OCI-LY7 (cell line): ENCODE measurements around the gene SLC25A3. TPM values are rescaled to one million over a fixed set of nuclear protein-coding genes. Genes with fewer than 3 reads are reported as not detected.
A peak's percentile ranks its signal among the peaks of the same experiment; 100 is the strongest.

Experiments used
- BruUV-seq: library from RNA; stranded (reverse); fragments of 400-500 nt; replicated peaks from 2 replicates; lab custom pipeline; 2021; lab: Mats Ljungman, UMichigan
- CTCF ChIA-PET: fragments of 300-600 bp; sonication (Branson Sonifier 250); formaldehyde crosslinking; loops from one replicate; lab custom pipeline; 2022; ENCODE audit warnings: antibody characterized with exemption; ENCODE audit not compliant: unreplicated experiment; lab: Charles Lee
- POLR2A ChIA-PET: fragments of 300-600 bp; sonication (Branson Sonifier 250); formaldehyde crosslinking; loops from one replicate; lab custom pipeline; 2022; ENCODE audit warnings: antibody characterized with exemption; lab: Charles Lee
- DNase-seq: peaks from one replicate; pipeline ENCODE4 v3.0.0-alpha.2; 2015; ENCODE audit warnings: low spot score
- H2AFZ ChIP-seq: fragments of 200-600 bp; sonication (generic), shearing (Covaris generic); 2 replicates; pipeline ENCODE4 v1.6.1; 2014; ENCODE audit warnings: mild to moderate bottlenecking, antibody characterized with exemption, low read length, moderate library complexity
- H3K27ac ChIP-seq: fragments of 200-600 bp; sonication (generic); 2 replicates; pipeline ENCODE4 v1.5.1; 2014; ENCODE audit warnings: mixed run types, low read depth, mild to moderate bottlenecking, moderate library complexity, low read length, inconsistent platforms; ENCODE audit not compliant: poor library complexity, severe bottlenecking
- H3K36me3 ChIP-seq: fragments of 200-600 bp; sonication (generic); 2 replicates; pipeline ENCODE4 v1.6.1; 2014; ENCODE audit warnings: mild to moderate bottlenecking, antibody characterized with exemption, low read length, moderate library complexity, mixed read lengths; ENCODE audit not compliant: insufficient read depth
- H3K4me1 ChIP-seq: fragments of 200-600 bp; sonication (generic); 2 replicates; pipeline ENCODE4 v1.5.1; 2014; ENCODE audit warnings: mild to moderate bottlenecking, low read length; ENCODE audit not compliant: insufficient read depth, poor library complexity, severe bottlenecking
- H3K4me2 ChIP-seq: fragments of 200-600 bp; sonication (generic); 2 replicates; pipeline ENCODE4 v1.6.1; 2014; ENCODE audit warnings: mild to moderate bottlenecking, low read length
- H3K4me3 ChIP-seq: fragments of 200-600 bp; sonication (generic); 2 replicates; pipeline ENCODE4 v1.5.1; 2014; ENCODE audit warnings: mild to moderate bottlenecking, low read depth, low read length; ENCODE audit not compliant: poor library complexity, severe bottlenecking
- H3K79me2 ChIP-seq: fragments of 200-600 bp; sonication (generic); 2 replicates; pipeline ENCODE4 v1.6.1; 2016; ENCODE audit warnings: low read depth, mild to moderate bottlenecking, low read length, moderate library complexity, mixed read lengths; ENCODE audit not compliant: insufficient read depth
- H3K9me2 ChIP-seq: fragments of 200-600 bp; sonication (generic); 2 replicates; pipeline ENCODE4 v1.6.1; 2016; ENCODE audit warnings: mild to moderate bottlenecking, low read length, mixed read lengths; ENCODE audit not compliant: insufficient read depth
- H3K9me3 ChIP-seq: fragments of 200-600 bp; sonication (generic); 2 replicates; pipeline ENCODE4 v1.6.1; 2014; ENCODE audit warnings: mild to moderate bottlenecking, mixed run types, low read length, mixed read lengths
- H4K20me1 ChIP-seq: fragments of 200-600 bp; sonication (generic); 2 replicates; pipeline ENCODE4 v1.6.1; 2014; ENCODE audit warnings: mild to moderate bottlenecking, antibody characterized with exemption, low read length, moderate library complexity, mixed read lengths; ENCODE audit not compliant: insufficient read depth
- CTCF ChIP-seq: fragments of 200-600 bp; sonication (generic); conservative IDR thresholded peaks from 2 replicates; pipeline ENCODE4 v1.5.1; 2014; ENCODE audit warnings: mild to moderate bottlenecking, antibody characterized with exemption, low read length, moderate library complexity, mixed read lengths
- EZH2phosphoT487 ChIP-seq: fragments of 200-600 bp; sonication (generic); IDR thresholded peaks from 2 replicates; pipeline ENCODE4 v1.6.1; 2018; ENCODE audit warnings: low read depth, borderline replicate concordance, mild to moderate bottlenecking, mixed run types, antibody characterized with exemption, low read length, moderate library complexity, mixed read lengths
- intact Hi-C: fragments of 100-400 bp; cut with micrococcal nuclease; formaldehyde crosslinking; loops from one replicate; pipeline ENCODE4 v1.10.0; 2022; ENCODE audit not compliant: unreplicated experiment
- total RNA-seq, 2 experiments: library from RNA; depleted of rRNA in 1 of 2; stranded (reverse); fragments of >200 nt in 1 of 2; shearing (Covaris generic) in 1 of 2; gene quantifications; 2 replicates each; pipeline ENCODE4 v1.2.3, GENCODE V29; 2014 to 2022

SLC25A3 gene
- total RNA-seq, 2 experiments from 2014 or later: 355 to 476 TPM

- no peak overlapping the region for H3K4me2 ChIP-seq
- intact Hi-C loops: no loop called here
- no peaks in the 10 kb centered on the region for H3K36me3 ChIP-seq
- no peak overlapping the region for H2AFZ ChIP-seq
- TF ChIP-seq EZH2phosphoT487 (no peak), CTCF (no peak)
- POLR2A ChIA-PET: no interaction called here
- H3K9me2 ChIP-seq: no peaks in the 10 kb centered on the region
- H3K4me3 ChIP-seq: no peak overlapping the region
- no peaks in the 10 kb centered on the region for H3K4me1 ChIP-seq
- no peaks in the 10 kb centered on the region for H4K20me1 ChIP-seq
- H3K79me2 ChIP-seq: no peaks in the 10 kb centered on the region
- CTCF ChIA-PET: no interaction called here
- no peaks in the 10 kb centered on the region for H3K9me3 ChIP-seq
- no peak for DNase-seq
- BruUV-seq: no TSS peak
- no peak overlapping the region for H3K27ac ChIP-seq
These were observed 33.8 kb upstream of the SLC25A3 start for GRCh38 chr12:98559666-98560065.

- Histone ChIP-seq H3K27ac (no peak overlapping the region), H3K36me3 (no peaks in the 10 kb centered on the region), H4K20me1 (no peaks in the 10 kb centered on the region), H3K4me2 (no peak overlapping the region), H2AFZ (no peak overlapping the region), H3K9me2 (no peaks in the 10 kb centered on the region), H3K4me1 (no peaks in the 10 kb centered on the region), H3K9me3 (no peaks in the 10 kb centered on the region), H3K79me2 (no peaks in the 10 kb centered on the region), H3K4me3 (no peak overlapping the region)
- intact Hi-C loops: no loop called here
- ChIA-PET POLR2A (no interaction called here), CTCF (no interaction called here)
- no TSS peak for BruUV-seq
- DNase-seq: no peak
- no peak for TF ChIP-seq EZH2phosphoT487
- TF ChIP-seq CTCF: no peak
These were observed 31.6 kb upstream of the SLC25A3 start for GRCh38 chr12:98561846-98562245.

GRCh38 chr12:98572010-98572409 is 21.5 kb upstream of the SLC25A3 start:
- ChIA-PET CTCF (no interaction called here), POLR2A (interaction anchor here (0.6 to 1.5 kb wide), 3 partner anchors 14 to 31 kb away, joined by 3 to 6 read pairs (median 4); partner anchors contain the start of gene SLC25A3)
- BruUV-seq: no TSS peak
- H3K4me2 ChIP-seq: no peak overlapping the region
- H3K27ac ChIP-seq: no peak overlapping the region
- no peaks in the 10 kb centered on the region for H4K20me1 ChIP-seq
- no peak overlapping the region for H2AFZ ChIP-seq
- H3K4me3 ChIP-seq: no peak overlapping the region
- H3K36me3 ChIP-seq: no peaks in the 10 kb centered on the region
- H3K9me2 ChIP-seq: no peaks in the 10 kb centered on the region
- peak; percentile 28 for DNase-seq
- no peaks in the 10 kb centered on the region for H3K79me2 ChIP-seq
- no peak for TF ChIP-seq EZH2phosphoT487
- TF ChIP-seq CTCF: peak; percentile 74
- H3K4me1 ChIP-seq: no peaks in the 10 kb centered on the region
- no peaks in the 10 kb centered on the region for H3K9me3 ChIP-seq
- intact Hi-C loops: no loop called here
